ENCODE results near the gene NEIL1.

The NEIL1 gene

GRCh38 chr15:75353604-75354003 is 6.8 kb downstream of the NEIL1 start:
- FAIRE-seq (no peak), DNase-seq (ENCODE audit: insufficient read length) (peak; percentile 25)
- no peak; the same call in none of the 2 replicates for TF ChIP-seq POLR2AphosphoS5 (IDR thresholded peaks at IDR 0.05; ENCODE audit: low read depth, low read length)
- TF ChIP-seq TAF1 (IDR thresholded peaks at IDR 0.05; ENCODE audit: borderline replicate concordance, low read depth, low read length): no peak
- TF ChIP-seq POLR2A (IDR thresholded peaks at IDR 0.05; ENCODE audit: low read depth, low read length): no peak

- no peak for FAIRE-seq
- no peak for DNase-seq (ENCODE audit: insufficient read length)
- TF ChIP-seq TAF1 (IDR thresholded peaks at IDR 0.05; ENCODE audit: borderline replicate concordance, low read depth, low read length): no peak
- no peak; the same call in 1 of the 2 replicates for TF ChIP-seq POLR2A (IDR thresholded peaks at IDR 0.05; ENCODE audit: low read depth, low read length)
- no peak for TF ChIP-seq POLR2AphosphoS5 (IDR thresholded peaks at IDR 0.05; ENCODE audit: low read depth, low read length)
Observed at GRCh38 chr15:75354454-75354853, 7.6 kb downstream of the NEIL1 start.

GRCh38 chr15:75355369-75355768 is 8.5 kb downstream of the NEIL1 start:
- no peak for FAIRE-seq
- DNase-seq (ENCODE audit: insufficient read length): no peak
- no peak for TF ChIP-seq TAF1 (IDR thresholded peaks at IDR 0.05; ENCODE audit: borderline replicate concordance, low read depth, low read length)
- no peak for TF ChIP-seq POLR2A (IDR thresholded peaks at IDR 0.05; ENCODE audit: low read depth, low read length)
- no peak for TF ChIP-seq POLR2AphosphoS5 (IDR thresholded peaks at IDR 0.05; ENCODE audit: low read depth, low read length)

- DNase-seq (ENCODE audit: insufficient read length) (no peak), FAIRE-seq (no peak)
- TF ChIP-seq POLR2AphosphoS5 (IDR thresholded peaks at IDR 0.05; ENCODE audit: low read depth, low read length): no peak
- no peak for TF ChIP-seq POLR2A (IDR thresholded peaks at IDR 0.05; ENCODE audit: low read depth, low read length)
- TF ChIP-seq TAF1 (IDR thresholded peaks at IDR 0.05; ENCODE audit: borderline replicate concordance, low read depth, low read length): no peak
Observed at GRCh38 chr15:75356006-75356405, 9.2 kb downstream of the NEIL1 start.

- no peak for FAIRE-seq
Observed at GRCh38 chr15:75356517-75356916, 9.7 kb downstream of the NEIL1 start.

GRCh38 chr15:75357976-75358673 is 11.3 kb downstream of the NEIL1 start:
- TF ChIP-seq POLR2AphosphoS5 (IDR thresholded peaks at IDR 0.05; ENCODE audit: low read depth, low read length): no peak
- no peak for TF ChIP-seq POLR2A (IDR thresholded peaks at IDR 0.05; ENCODE audit: low read depth, low read length)
- TF ChIP-seq TAF1 (IDR thresholded peaks at IDR 0.05; ENCODE audit: borderline replicate concordance, low read depth, low read length): no peak
- no peak for FAIRE-seq
- no peak for DNase-seq (ENCODE audit: insufficient read length)

More at GRCh38 chr15:75356517-75356916, 9.7 kb downstream of the NEIL1 start:
- no peak for DNase-seq (ENCODE audit: insufficient read length)
- TF ChIP-seq POLR2AphosphoS5 (IDR thresholded peaks at IDR 0.05; ENCODE audit: low read depth, low read length) (no peak), POLR2A (IDR thresholded peaks at IDR 0.05; ENCODE audit: low read depth, low read length) (no peak), TAF1 (IDR thresholded peaks at IDR 0.05; ENCODE audit: borderline replicate concordance, low read depth, low read length) (no peak)

GRCh38 chr15:75358771-75359536 is 12.1 kb downstream of the NEIL1 start:
- TF ChIP-seq POLR2AphosphoS5 (IDR thresholded peaks at IDR 0.05; ENCODE audit: low read depth, low read length) (no peak), POLR2A (IDR thresholded peaks at IDR 0.05; ENCODE audit: low read depth, low read length) (no peak), TAF1 (IDR thresholded peaks at IDR 0.05; ENCODE audit: borderline replicate concordance, low read depth, low read length) (no peak)
- DNase-seq (ENCODE audit: insufficient read length) (no peak), FAIRE-seq (no peak)

- TF ChIP-seq POLR2AphosphoS5 (IDR thresholded peaks at IDR 0.05; ENCODE audit: low read depth, low read length): no peak; the same call in none of the 2 replicates
- no peak for TF ChIP-seq POLR2A (IDR thresholded peaks at IDR 0.05; ENCODE audit: low read depth, low read length)
- no peak for TF ChIP-seq TAF1 (IDR thresholded peaks at IDR 0.05; ENCODE audit: borderline replicate concordance, low read depth, low read length)
- DNase-seq (ENCODE audit: insufficient read length) (no peak), FAIRE-seq (no peak)
Observed at GRCh38 chr15:75359537-75360250, 12.9 kb downstream of the NEIL1 start.

GRCh38 chr15:75360391-75360790 is 13.6 kb downstream of the NEIL1 start:
- no peak for FAIRE-seq
- DNase-seq (ENCODE audit: insufficient read length): no peak
- TF ChIP-seq POLR2A (IDR thresholded peaks at IDR 0.05; ENCODE audit: low read depth, low read length) (no peak), POLR2AphosphoS5 (IDR thresholded peaks at IDR 0.05; ENCODE audit: low read depth, low read length) (no peak), TAF1 (IDR thresholded peaks at IDR 0.05; ENCODE audit: borderline replicate concordance, low read depth, low read length) (no peak)

- FAIRE-seq (no peak), DNase-seq (ENCODE audit: insufficient read length) (no peak)
- TF ChIP-seq TAF1 (IDR thresholded peaks at IDR 0.05; ENCODE audit: borderline replicate concordance, low read depth, low read length) (no peak), POLR2AphosphoS5 (IDR thresholded peaks at IDR 0.05; ENCODE audit: low read depth, low read length) (no peak), POLR2A (IDR thresholded peaks at IDR 0.05; ENCODE audit: low read depth, low read length) (no peak)
Observed at GRCh38 chr15:75360856-75361255, 14.0 kb downstream of the NEIL1 start.

- DNase-seq (ENCODE audit: insufficient read length): no peak
- FAIRE-seq: no peak
- no peak for TF ChIP-seq TAF1 (IDR thresholded peaks at IDR 0.05; ENCODE audit: borderline replicate concordance, low read depth, low read length)
- no peak for TF ChIP-seq POLR2A (IDR thresholded peaks at IDR 0.05; ENCODE audit: low read depth, low read length)
- TF ChIP-seq POLR2AphosphoS5 (IDR thresholded peaks at IDR 0.05; ENCODE audit: low read depth, low read length): no peak; the same call in 1 of the 2 replicates
Observed at GRCh38 chr15:75361361-75361988, 14.6 kb downstream of the NEIL1 start.

Measured in GM12892 (cell line).